Neural cell (in vitro differentiated cells): ENCODE data around the gene FIBCD1. TPM values are rescaled to one million over a fixed set of nuclear protein-coding genes. Genes with fewer than 3 reads are reported as not detected.

Source experiments
- H2AFZ ChIP-seq: fragments of 200-600, 300-800 bp; sonication (generic), shearing (Covaris generic); 2 replicates; pipeline ENCODE4 v1.6.0; 2014; ENCODE audit warnings: low read depth, mild to moderate bottlenecking, antibody characterized with exemption, low read length, moderate library complexity
- H3F3A ChIP-seq: fragments of 200-600 bp; shearing (Covaris generic); 2 replicates; pipeline ENCODE4 v1.6.1; 2016; ENCODE audit warnings: mild to moderate bottlenecking, moderate library complexity, mixed read lengths, antibody characterized with exemption, low read length; ENCODE audit not compliant: insufficient read depth, poor library complexity, severe bottlenecking
- H3K27ac ChIP-seq: fragments of 200-600, 300-800 bp; sonication (generic), shearing (Covaris generic); 2 replicates; pipeline ENCODE4 v1.5.1; 2014; ENCODE audit warnings: mild to moderate bottlenecking, low read length, moderate library complexity
- H3K27me3 ChIP-seq: fragments of 300-800, 200-600 bp; sonication (generic), shearing (Covaris generic); 2 replicates; pipeline ENCODE4 v1.6.0; 2014; ENCODE audit warnings: mild to moderate bottlenecking, low read depth, low read length, moderate library complexity; ENCODE audit not compliant: insufficient read depth
- H3K36me3 ChIP-seq: fragments of 300-800, 200-600 bp; sonication (generic), shearing (Covaris generic); 2 replicates; pipeline ENCODE4 v1.5.1; 2014; ENCODE audit warnings: mild to moderate bottlenecking, antibody characterized with exemption, low read length, moderate library complexity; ENCODE audit not compliant: insufficient read depth
- H3K4me2 ChIP-seq: fragments of 300-800, 200-600 bp; sonication (generic), shearing (Covaris generic); 2 replicates; pipeline ENCODE4 v1.6.0; 2014; ENCODE audit warnings: mild to moderate bottlenecking, low read length
- H3K4me3 ChIP-seq: fragments of 300-800, 200-600 bp; sonication (generic), shearing (Covaris generic); 2 replicates; pipeline ENCODE4 v1.5.1; 2014; ENCODE audit warnings: mild to moderate bottlenecking, low read length, moderate library complexity
- H3K79me2 ChIP-seq: fragments of 200-600 bp; shearing (Covaris generic); replicated peaks from 2 replicates; pipeline ENCODE4 v1.6.0; 2014; ENCODE audit warnings: mild to moderate bottlenecking, low read length, moderate library complexity; ENCODE audit not compliant: insufficient read depth
- H3K9ac ChIP-seq: fragments of 300-800, 200-600 bp; sonication (generic), shearing (Covaris generic); 2 replicates; pipeline ENCODE4 v1.6.1; 2016; ENCODE audit warnings: mild to moderate bottlenecking, low read length, mixed read lengths
- H3K9me2 ChIP-seq: fragments of 200-600 bp; shearing (Covaris generic); 2 replicates; pipeline ENCODE4 v1.6.1; 2016; ENCODE audit warnings: mild to moderate bottlenecking, low read length, mixed read lengths; ENCODE audit not compliant: insufficient read depth
- H3K9me3 ChIP-seq: fragments of 200-600, 300-800 bp; sonication (generic), shearing (Covaris generic); 2 replicates; pipeline ENCODE4 v1.6.1; 2016; ENCODE audit warnings: mild to moderate bottlenecking, mixed run types, low read length, moderate library complexity, mixed read lengths
- H4K20me1 ChIP-seq: fragments of 200-600 bp; shearing (Covaris generic); 2 replicates; pipeline ENCODE4 v1.6.1; 2016; ENCODE audit warnings: mild to moderate bottlenecking, mixed run types; ENCODE audit not compliant: insufficient read depth
- CTCF ChIP-seq: fragments of 450-650 bp; IDR thresholded peaks from 2 replicates; pipeline ENCODE4 v1.5.1; 2014; ENCODE audit warnings: antibody characterized with exemption, mild to moderate bottlenecking, moderate library complexity; ENCODE audit not compliant: poor library complexity, severe bottlenecking
- EP300 ChIP-seq: fragments of 450-650 bp; conservative IDR thresholded peaks from 2 replicates; pipeline ENCODE4 v1.6.1; 2014; ENCODE audit warnings: antibody characterized with exemption, mild to moderate bottlenecking, moderate library complexity; ENCODE audit not compliant: poor library complexity, severe bottlenecking
- EZH2 ChIP-seq: fragments of 200-600, 300-800 bp; shearing (Covaris generic), sonication (generic); IDR thresholded peaks from 2 replicates; pipeline ENCODE4 v1.6.1; 2014; ENCODE audit warnings: antibody characterized with exemption, low read length, borderline replicate concordance, mild to moderate bottlenecking; ENCODE audit not compliant: insufficient read depth, poor library complexity, severe bottlenecking
- MXI1 ChIP-seq: fragments of 450-650 bp; conservative IDR thresholded peaks from 2 replicates; pipeline ENCODE4 v1.6.1; 2014; ENCODE audit warnings: antibody characterized with exemption, mild to moderate bottlenecking; ENCODE audit not compliant: poor library complexity, severe bottlenecking
- POLR2AphosphoS5 ChIP-seq: IDR thresholded peaks from 2 replicates; pipeline ENCODE4 v1.6.1; 2012
- RAD21 ChIP-seq: fragments of 450-650 bp; conservative IDR thresholded peaks from 2 replicates; pipeline ENCODE4 v1.6.1; 2014; ENCODE audit warnings: antibody characterized with exemption, mild to moderate bottlenecking, moderate library complexity
- REST ChIP-seq: IDR thresholded peaks from 2 replicates; pipeline ENCODE4 v1.6.1; 2012; ENCODE audit warnings: borderline replicate concordance
- SMC3 ChIP-seq: fragments of 450-650 bp; conservative IDR thresholded peaks from 2 replicates; pipeline ENCODE4 v1.6.1; 2014; ENCODE audit warnings: antibody characterized with exemption, mild to moderate bottlenecking, moderate library complexity; ENCODE audit not compliant: poor library complexity
- TAF1 ChIP-seq: IDR thresholded peaks from 2 replicates; pipeline ENCODE4 v1.6.1; 2012; ENCODE audit warnings: low read depth
- polyA plus RNA-seq: library from polyadenylated mRNA; depleted of rRNA; stranded (reverse); fragments of >200 nt; gene quantifications from 2 replicates; pipeline ENCODE4 v1.2.3, GENCODE V29; 2014

The FIBCD1 gene
- polyA plus RNA-seq, 1 donor from 2014 or later = 2.7 TPM

- H3K9me3 ChIP-seq = no peaks in the 10 kb centered on the region
- TF ChIP-seq TAF1 (no peak), CTCF (no peak), RAD21 (no peak), POLR2AphosphoS5 (no peak), EZH2 (no peak), EP300 (no peak), MXI1 (no peak), SMC3 (no peak), REST (no peak)
- H3K79me2 ChIP-seq = peaks cover 17% of the 10 kb centered on the region
- H4K20me1 ChIP-seq = peaks cover 10% of the 10 kb centered on the region
- H3F3A ChIP-seq = no peaks in the 10 kb centered on the region
- no peak overlapping the region for H3K4me2 ChIP-seq
- no peaks in the 10 kb centered on the region for H3K27me3 ChIP-seq
- peaks cover 4% of the 10 kb centered on the region for H3K36me3 ChIP-seq
- H2AFZ ChIP-seq = no peak overlapping the region
- H3K9me2 ChIP-seq = no peaks in the 10 kb centered on the region
- no peak overlapping the region for H3K9ac ChIP-seq
- no peak overlapping the region for H3K27ac ChIP-seq
- H3K4me3 ChIP-seq = no peak overlapping the region
These were observed 76.8 kb downstream of the FIBCD1 start for GRCh38 chr9:130862217-130862616.

- H3K27me3 ChIP-seq = no peaks in the 10 kb centered on the region
- no peak overlapping the region for H3K27ac ChIP-seq
- TF ChIP-seq EP300 (no peak), REST (no peak), RAD21 (no peak), POLR2AphosphoS5 (no peak), MXI1 (no peak), TAF1 (no peak), EZH2 (no peak), CTCF (no peak), SMC3 (no peak)
- no peaks in the 10 kb centered on the region for H3K9me2 ChIP-seq
- H3F3A ChIP-seq = no peaks in the 10 kb centered on the region
- peaks cover 4% of the 10 kb centered on the region for H3K36me3 ChIP-seq
- H3K4me2 ChIP-seq = no peak overlapping the region
- H2AFZ ChIP-seq = no peak overlapping the region
- no peak overlapping the region for H3K9ac ChIP-seq
- peaks cover 9% of the 10 kb centered on the region for H4K20me1 ChIP-seq
- H3K79me2 ChIP-seq = peaks cover 17% of the 10 kb centered on the region
- H3K4me3 ChIP-seq = no peak overlapping the region
- no peaks in the 10 kb centered on the region for H3K9me3 ChIP-seq
These were observed 77.5 kb downstream of the FIBCD1 start for GRCh38 chr9:130861372-130862180.
